Neutrophil (primary cell): ENCODE measurements around the gene CBLB.

ENCODE experiments used
- H3K27ac ChIP-seq: fragments of 200-600 bp; sonication (generic); 2 replicates; pipeline ENCODE4 v1.5.1; 2016; ENCODE audit warnings: mild to moderate bottlenecking, moderate library complexity
- H3K27me3 ChIP-seq: fragments of 200-600 bp; sonication (generic); 2 replicates; pipeline ENCODE4 v1.6.0; 2016; ENCODE audit warnings: mild to moderate bottlenecking
- H3K36me3 ChIP-seq: fragments of 200-600 bp; sonication (generic); 2 replicates; pipeline ENCODE4 v1.5.1; 2017
- H3K4me1 ChIP-seq, 2 experiments: fragments of 200-600 bp in 1 of 2; sonication (generic) in 1 of 2; 1 replicate in 1 of 2; 2 replicates in 1 of 2; pipeline versions ENCODE4 v1.5.1 to v1.6.1; 2013 to 2016; ENCODE audit warnings: low read depth in 1 of 2, low read length in 1 of 2, mild to moderate bottlenecking in 1 of 2, moderate library complexity in 1 of 2; ENCODE audit not compliant: control insufficient read depth in 1 of 2, insufficient read depth in 1 of 2
- H3K4me3 ChIP-seq, 2 experiments: fragments of 200-600 bp in 1 of 2; sonication (generic) in 1 of 2; 1 replicate in 1 of 2; 2 replicates in 1 of 2; pipeline ENCODE4 v1.5.1; 2013 to 2016; ENCODE audit warnings: low read depth in 1 of 2, low read length in 1 of 2, mild to moderate bottlenecking in 1 of 2, moderate library complexity in 1 of 2
- H3K9me3 ChIP-seq: fragments of 200-600 bp; sonication (generic); 2 replicates; pipeline ENCODE4 v1.5.1; 2016
- CTCF ChIP-seq: fragments of 200-600 bp; sonication (generic); IDR thresholded peaks from 2 replicates; pipeline ENCODE4 v1.5.1; 2016; ENCODE audit warnings: antibody characterized with exemption

The CBLB gene

GRCh38 chr3:105828703-105829102 is 40.1 kb downstream of the CBLB start:
- no peaks in the 10 kb centered on the region for H3K9me3 ChIP-seq
- H3K4me3 ChIP-seq: no peak overlapping the region
- H3K27ac ChIP-seq: no peak overlapping the region
- no peaks in the 10 kb centered on the region for H3K27me3 ChIP-seq
- H3K36me3 ChIP-seq: no peaks in the 10 kb centered on the region
- no peak for TF ChIP-seq CTCF
- no peaks in the 10 kb centered on the region for H3K4me1 ChIP-seq

GRCh38 chr3:105827959-105828358 is 40.9 kb downstream of the CBLB start:
- Histone ChIP-seq H3K36me3 (no peaks in the 10 kb centered on the region), H3K27ac (no peak overlapping the region), H3K4me3 (no peak overlapping the region), H3K27me3 (no peaks in the 10 kb centered on the region), H3K4me1 (no peaks in the 10 kb centered on the region), H3K9me3 (no peaks in the 10 kb centered on the region)
- no peak for TF ChIP-seq CTCF

- TF ChIP-seq CTCF: no peak
- H3K9me3 ChIP-seq: no peaks in the 10 kb centered on the region
- no peak overlapping the region for H3K27ac ChIP-seq
- H3K27me3 ChIP-seq: no peaks in the 10 kb centered on the region
- H3K36me3 ChIP-seq: no peaks in the 10 kb centered on the region
- no peaks in the 10 kb centered on the region for H3K4me1 ChIP-seq
- no peak overlapping the region for H3K4me3 ChIP-seq
Measured at GRCh38 chr3:105826778-105827634, 41.8 kb downstream of the CBLB start.

GRCh38 chr3:105824129-105824528 is 44.7 kb downstream of the CBLB start:
- no peak for TF ChIP-seq CTCF
- H3K4me3 ChIP-seq: no peak overlapping the region
- no peaks in the 10 kb centered on the region for H3K27me3 ChIP-seq
- no peaks in the 10 kb centered on the region for H3K36me3 ChIP-seq
- peaks cover 0 to 5% of the 10 kb centered on the region in 2 experiments for H3K4me1 ChIP-seq
- no peaks in the 10 kb centered on the region for H3K9me3 ChIP-seq
- no peak overlapping the region for H3K27ac ChIP-seq

GRCh38 chr3:105823149-105823867 is 45.5 kb downstream of the CBLB start:
- H3K36me3 ChIP-seq: no peaks in the 10 kb centered on the region
- TF ChIP-seq CTCF: no peak
- H3K27ac ChIP-seq: no peak overlapping the region
- H3K27me3 ChIP-seq: no peaks in the 10 kb centered on the region
- H3K4me1 ChIP-seq: peaks cover 0 to 5% of the 10 kb centered on the region in 2 experiments
- no peak overlapping the region for H3K4me3 ChIP-seq
- H3K9me3 ChIP-seq: no peaks in the 10 kb centered on the region
